Measurements from ENCODE around the gene EXPH5. TPM values are rescaled to one million over a fixed set of nuclear protein-coding genes. Genes with fewer than 3 reads are reported as not detected.

Gene EXPH5
- total RNA-seq, 4 donors from 2014 or later = 1.4 to 1.8 (median 1.6) TPM

- Histone ChIP-seq H3K36me3 (no peaks in the 10 kb centered on the region), H3K4me3 (no peak overlapping the region), H3K4me1 (no peaks in the 10 kb centered on the region), H3K9me3 (no peaks in the 10 kb centered on the region), H3K27ac (replicated peaks in 1 of 4) (no peak overlapping the region), H3K27me3 (no peaks in the 10 kb centered on the region)
- DNase-seq (ENCODE audit: extremely low spot score) = no peak
- intact Hi-C loops (cut with DNase I) = no loop called here
- 82% methylated on average over 2 of the region's 2 CpGs for WGBS
- no peak for TF ChIP-seq EP300 (IDR thresholded peaks at IDR 0.05)
- no peak for TF ChIP-seq POLR2A (IDR thresholded peaks at IDR 0.05; ENCODE audit: low read depth)
- TF ChIP-seq POLR2AphosphoS5 (IDR thresholded peaks at IDR 0.05) = no peak
- no peak for TF ChIP-seq CTCF (IDR thresholded peaks at IDR 0.05)
These were observed 28.8 kb upstream of the EXPH5 start for GRCh38 chr11:108622341-108622740.

DNA sequence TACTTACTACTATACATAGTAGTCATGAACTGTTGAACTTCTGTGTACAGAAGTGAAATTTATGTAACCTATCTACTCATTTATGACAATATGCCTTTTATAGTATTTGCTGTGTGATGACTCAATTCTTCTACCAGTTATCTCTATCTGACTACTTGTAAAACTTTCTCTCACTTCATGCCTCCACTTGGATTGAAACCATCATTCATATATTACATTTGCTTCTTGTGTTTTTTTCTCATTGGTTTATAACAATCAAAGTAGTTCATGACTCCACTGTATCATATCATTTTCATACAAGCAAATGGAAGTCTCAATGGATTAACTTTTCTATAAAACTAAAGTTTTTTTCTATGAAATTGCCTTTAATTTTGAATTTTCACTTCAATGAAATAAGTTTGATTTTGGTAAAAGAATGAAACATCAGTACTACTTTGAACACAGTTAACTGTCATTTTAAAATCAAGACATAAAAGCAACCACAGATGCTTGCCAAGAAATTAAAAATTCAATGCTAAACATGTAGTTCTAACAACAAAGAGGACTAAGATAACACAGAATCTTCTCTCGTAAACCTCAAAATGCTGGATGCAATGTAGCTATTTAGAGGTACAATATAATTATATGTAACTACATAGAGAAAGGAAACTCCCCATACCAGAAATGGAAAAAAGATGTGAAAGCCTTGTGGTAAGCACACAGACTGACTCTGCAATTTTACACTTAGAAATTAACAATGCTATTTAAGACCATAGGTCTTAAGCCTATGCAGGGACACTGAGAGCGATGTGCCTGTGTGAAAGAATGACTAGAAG, 27.6 kb upstream of the EXPH5 start:
- Histone ChIP-seq H3K9me3 (no peaks in the 10 kb centered on the region), H3K27ac (replicated peaks in 1 of 4) (no peak overlapping the region), H3K4me1 (no peaks in the 10 kb centered on the region), H3K4me3 (no peak overlapping the region), H3K36me3 (no peaks in the 10 kb centered on the region), H3K27me3 (no peaks in the 10 kb centered on the region)
- TF ChIP-seq CTCF (IDR thresholded peaks at IDR 0.05) (no peak), POLR2A (IDR thresholded peaks at IDR 0.05; ENCODE audit: low read depth) (no peak), EP300 (IDR thresholded peaks at IDR 0.05) (no peak), POLR2AphosphoS5 (IDR thresholded peaks at IDR 0.05) (no peak)
- 84% methylated on average over 2 of the region's 2 CpGs for WGBS
- DNase-seq (ENCODE audit: extremely low spot score) = no peak
- intact Hi-C loops (cut with DNase I) = no loop called here

DNA sequence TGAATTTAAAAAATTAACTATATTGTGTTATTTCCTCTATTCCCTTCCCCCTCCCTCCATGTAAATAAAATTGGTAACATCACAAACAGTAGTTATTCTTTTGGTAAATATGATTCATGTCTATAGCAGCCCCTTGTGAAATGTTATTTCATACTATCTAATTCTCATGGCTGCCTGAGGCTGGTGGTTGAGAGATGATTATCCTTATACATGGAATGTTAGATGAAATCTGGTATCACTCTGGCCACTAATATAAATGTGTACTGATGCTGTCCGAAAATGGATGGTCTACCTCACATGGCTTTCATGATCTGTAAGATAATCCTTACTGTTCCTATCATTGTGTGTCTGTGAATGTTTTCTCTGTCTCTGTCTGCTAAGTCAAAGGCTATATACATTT, 25.0 kb upstream of the EXPH5 start:
- intact Hi-C loops (cut with DNase I) = no loop called here
- H3K27me3 ChIP-seq = no peaks in the 10 kb centered on the region
- WGBS = 88% methylated on average over 1 of the region's 1 CpG
- no peak overlapping the region for H3K27ac ChIP-seq (replicated peaks in 1 of 4)
- DNase-seq (ENCODE audit: extremely low spot score) = no peak
- no peaks in the 10 kb centered on the region for H3K4me1 ChIP-seq
- H3K9me3 ChIP-seq = no peaks in the 10 kb centered on the region
- no peaks in the 10 kb centered on the region for H3K36me3 ChIP-seq
- TF ChIP-seq CTCF (IDR thresholded peaks at IDR 0.05) = no peak
- TF ChIP-seq EP300 (IDR thresholded peaks at IDR 0.05) = no peak
- TF ChIP-seq POLR2AphosphoS5 (IDR thresholded peaks at IDR 0.05) = no peak
- no peak for TF ChIP-seq POLR2A (IDR thresholded peaks at IDR 0.05; ENCODE audit: low read depth)
- no peak overlapping the region for H3K4me3 ChIP-seq

- TF ChIP-seq EP300 (IDR thresholded peaks at IDR 0.05) (no peak), POLR2AphosphoS5 (IDR thresholded peaks at IDR 0.05) (no peak), POLR2A (IDR thresholded peaks at IDR 0.05; ENCODE audit: low read depth) (no peak), CTCF (IDR thresholded peaks at IDR 0.05) (no peak)
- intact Hi-C loops (cut with DNase I) = no loop called here
These were observed 23.5 kb upstream of the EXPH5 start for GRCh38 chr11:108617055-108617454.

More at GRCh38 chr11:108617055-108617454, 23.5 kb upstream of the EXPH5 start:
- H3K4me1 ChIP-seq = no peaks in the 10 kb centered on the region
- no peaks in the 10 kb centered on the region for H3K9me3 ChIP-seq
- WGBS = 89% methylated on average over 4 of the region's 4 CpGs
- H3K4me3 ChIP-seq = no peak overlapping the region
- no peaks in the 10 kb centered on the region for H3K36me3 ChIP-seq
- no peak overlapping the region for H3K27ac ChIP-seq (replicated peaks in 1 of 4)
- no peaks in the 10 kb centered on the region for H3K27me3 ChIP-seq
- DNase-seq (ENCODE audit: extremely low spot score) = no peak

Data from esophagus muscularis mucosa (tissue), 4 donors.